ENCODE measurements around the gene S100A1.
"Not testable (repeated sequence)": the region's sequence is repeated elsewhere in the genome, so short reads cannot be mapped to it uniquely, and the experiment has no call there.

Gene S100A1

DNA sequence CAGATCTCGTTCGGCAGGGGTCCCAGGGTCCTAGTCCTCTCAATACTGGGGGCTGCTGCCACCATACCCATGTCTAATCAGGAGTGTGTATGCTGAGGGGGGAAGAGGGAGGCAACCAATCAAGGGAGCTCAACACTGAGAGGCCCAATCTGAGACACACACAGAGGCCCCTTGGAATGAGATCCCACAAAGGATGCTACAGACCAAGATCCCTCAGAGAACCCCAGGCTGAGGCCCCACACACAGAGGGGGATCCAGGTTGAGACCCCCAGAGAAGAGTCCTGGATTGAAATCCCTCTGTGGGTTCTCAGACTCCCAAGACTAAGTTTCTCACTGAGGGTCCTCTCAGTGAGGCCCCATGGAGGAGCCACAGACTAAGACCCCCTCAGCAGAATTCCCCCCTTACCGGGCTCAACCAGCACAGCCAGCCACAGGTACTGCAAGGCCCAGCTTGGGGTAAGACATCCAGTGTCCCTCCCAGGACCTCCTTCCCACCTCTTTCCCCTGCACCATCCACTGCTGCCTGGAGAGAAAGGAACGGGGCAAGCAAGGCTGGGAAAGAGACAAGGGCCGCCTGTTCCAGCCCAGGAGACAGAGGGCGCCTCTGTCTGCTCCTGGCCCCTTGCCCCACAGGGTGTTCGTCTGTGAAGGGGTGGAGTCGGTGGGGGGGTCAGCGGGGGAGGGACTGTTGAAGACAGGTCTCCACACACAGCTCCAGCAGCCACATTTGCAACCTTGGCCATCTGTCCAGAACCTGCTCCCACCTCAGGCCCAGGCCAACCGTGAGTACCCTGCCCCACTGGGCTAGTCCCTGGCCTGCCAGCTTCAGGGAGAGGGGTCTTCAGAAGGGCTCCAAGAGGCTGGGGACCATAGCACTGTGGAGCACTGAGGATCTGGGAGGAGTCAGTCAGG, at the start of gene S100A1:
TSS of gene S100A1 (plus strand) at position 720 of the 912 bp plus-strand sequence. CDS start 2,088 bp downstream, outside the sequence.
- DNase-seq = no peak

DNA sequence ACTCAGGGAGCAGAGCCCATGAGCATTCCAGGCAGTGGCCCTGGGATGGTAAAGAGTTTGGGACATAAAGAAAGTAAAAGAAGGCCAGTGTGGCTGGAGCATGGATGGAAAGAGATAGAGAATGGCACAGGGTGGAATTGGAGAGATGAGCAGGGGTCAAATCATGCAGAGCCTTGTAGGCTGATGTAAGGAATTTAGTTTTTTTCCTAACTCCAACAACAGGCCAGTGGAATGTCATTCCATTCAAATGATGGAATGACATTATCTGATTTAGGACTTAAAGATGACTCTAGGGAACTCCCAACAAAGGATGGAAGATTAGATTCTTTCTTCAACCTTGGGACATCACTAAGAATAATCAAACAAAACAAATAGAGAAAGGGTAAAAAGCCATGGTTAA, 49.7 kb upstream of the S100A1 start:
- no peak for DNase-seq

DNA sequence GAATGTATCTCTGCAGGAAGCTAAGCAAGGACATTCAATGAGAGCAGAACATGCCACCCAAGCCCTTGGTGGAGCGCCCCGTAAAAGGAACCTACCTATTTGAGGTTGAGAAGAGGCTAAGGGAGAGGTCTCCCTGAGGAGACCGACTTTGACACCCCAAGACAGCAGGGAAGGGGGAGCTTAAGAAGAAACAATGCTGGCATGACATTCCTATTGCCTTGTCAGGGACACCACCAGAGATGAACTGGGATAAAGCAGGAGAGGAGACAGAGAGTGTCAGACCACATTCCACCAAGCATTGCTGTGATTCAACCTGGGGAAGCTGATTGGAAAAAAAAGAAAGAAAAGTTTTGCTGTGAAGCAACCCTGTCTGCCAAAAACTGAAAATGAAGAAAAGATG, 49.3 kb upstream of the S100A1 start:
- DNase-seq = no peak

DNA sequence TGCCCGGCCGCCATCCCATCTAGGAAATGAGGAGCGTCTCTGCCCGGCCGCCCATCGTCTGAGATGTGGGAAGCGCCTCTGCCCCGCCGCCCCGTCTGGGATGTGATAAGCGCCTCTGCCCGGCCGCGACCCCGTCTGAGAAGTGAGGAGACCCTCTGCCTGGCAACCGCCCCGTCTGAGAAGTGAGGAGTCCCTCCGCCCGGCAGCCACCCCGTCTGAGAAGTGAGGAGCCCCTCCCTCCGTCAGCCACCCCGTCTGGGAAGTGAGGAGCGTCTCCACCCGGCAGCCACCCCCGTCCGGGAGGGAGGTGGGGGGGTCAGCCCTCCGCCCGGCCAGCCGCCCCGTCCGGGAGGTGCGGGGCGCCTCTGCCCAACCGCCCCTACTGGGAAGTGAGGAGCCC, 45.4 kb upstream of the S100A1 start:
- not testable (repeated sequence) for DNase-seq

DNA sequence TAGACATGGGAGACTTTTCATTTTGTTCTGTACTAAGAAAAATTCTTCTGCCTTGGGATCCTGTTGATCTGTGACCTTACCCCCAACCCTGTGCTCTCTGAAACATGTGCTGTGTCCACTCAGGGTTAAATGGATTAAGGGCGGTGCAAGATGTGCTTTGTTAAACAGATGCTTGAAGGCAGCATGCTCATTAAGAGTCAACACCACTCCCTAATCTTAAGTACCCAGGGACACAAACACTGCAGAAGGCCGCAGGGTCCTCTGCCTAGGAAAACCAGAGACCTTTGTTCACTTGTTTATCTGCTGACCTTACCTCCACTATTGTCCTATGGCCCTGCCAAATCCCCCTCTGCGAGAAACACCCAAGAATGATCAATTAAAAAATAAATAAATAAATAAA, 44.7 kb upstream of the S100A1 start:
- DNase-seq = not testable (repeated sequence)

DNA sequence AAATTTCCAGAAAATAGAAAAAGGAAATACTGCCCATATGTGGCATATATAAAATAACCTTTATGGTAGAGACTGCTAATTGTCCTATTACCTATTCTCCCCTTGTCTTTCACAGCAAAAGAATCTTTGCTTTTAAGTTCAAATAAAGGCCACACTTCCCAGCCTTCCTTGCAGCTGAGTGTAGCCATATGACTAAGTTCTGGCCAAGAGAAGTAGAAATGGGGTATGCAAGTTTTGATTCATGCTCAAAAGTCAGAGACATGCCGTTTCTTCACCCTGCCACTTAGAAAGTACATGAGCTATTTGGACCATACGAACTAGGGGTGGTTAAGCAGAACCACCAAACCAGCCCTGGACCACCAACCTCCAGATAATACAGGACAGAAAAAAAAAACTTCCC, 44.3 kb upstream of the S100A1 start:
- no peak for DNase-seq

DNA sequence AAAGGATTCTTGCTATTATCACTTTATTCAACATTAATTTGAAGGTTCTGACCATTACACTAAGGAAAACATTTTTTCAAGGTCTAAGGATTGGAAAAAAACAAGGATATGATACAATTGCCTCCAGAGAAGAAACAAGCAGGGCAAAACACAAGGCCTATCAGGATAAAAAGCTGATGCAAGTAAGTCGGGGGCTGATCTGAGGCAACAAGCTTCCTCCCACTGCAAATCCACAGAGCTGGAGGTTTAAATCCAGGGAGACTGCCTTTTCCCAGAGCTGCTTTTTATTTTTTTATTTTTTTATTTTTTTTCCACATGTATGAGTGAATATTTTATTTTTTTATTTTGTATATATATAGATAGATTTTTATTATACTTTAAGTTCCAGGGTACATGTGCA, 43.2 kb upstream of the S100A1 start:
- no peak for DNase-seq

DNA sequence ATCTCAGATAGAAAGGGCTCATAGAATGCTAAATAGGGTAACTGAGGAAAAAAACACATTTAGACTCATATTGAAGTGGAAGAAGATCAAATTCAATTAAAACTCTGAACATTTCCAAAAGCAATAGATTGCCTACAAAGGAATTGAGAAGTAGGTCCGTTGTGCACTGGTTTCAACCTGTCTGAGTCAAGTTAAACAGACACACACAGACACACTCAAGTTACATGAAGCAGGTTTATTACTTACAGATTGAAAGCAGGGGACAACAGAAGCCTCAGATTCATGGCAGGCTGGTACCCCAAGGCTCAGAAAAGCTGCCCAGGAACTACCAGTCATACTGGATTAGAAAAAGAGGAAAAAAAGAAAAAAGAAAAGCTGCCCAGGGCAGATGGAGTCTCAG, 41.9 kb upstream of the S100A1 start:
- no peak for DNase-seq

DNA sequence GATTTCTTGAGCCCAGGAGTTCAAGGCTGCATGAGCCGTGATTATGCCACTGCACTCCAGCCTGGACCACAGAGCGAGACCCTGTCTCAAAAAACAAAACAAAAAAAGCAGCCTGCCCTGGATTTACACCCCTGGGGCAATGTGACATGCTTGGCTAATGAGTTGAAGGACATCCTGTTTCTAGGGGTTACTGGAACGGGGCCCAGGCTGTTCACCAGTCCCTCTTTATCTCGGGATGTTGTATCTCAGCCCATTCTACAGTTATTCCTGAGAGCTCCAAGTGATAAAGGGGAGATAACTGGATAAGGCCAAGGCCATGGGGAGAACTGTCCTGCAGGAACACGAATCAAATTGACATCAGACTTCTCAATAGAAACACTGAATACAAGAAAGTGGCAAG, 40.9 kb upstream of the S100A1 start:
- DNase-seq = no peak

DNA sequence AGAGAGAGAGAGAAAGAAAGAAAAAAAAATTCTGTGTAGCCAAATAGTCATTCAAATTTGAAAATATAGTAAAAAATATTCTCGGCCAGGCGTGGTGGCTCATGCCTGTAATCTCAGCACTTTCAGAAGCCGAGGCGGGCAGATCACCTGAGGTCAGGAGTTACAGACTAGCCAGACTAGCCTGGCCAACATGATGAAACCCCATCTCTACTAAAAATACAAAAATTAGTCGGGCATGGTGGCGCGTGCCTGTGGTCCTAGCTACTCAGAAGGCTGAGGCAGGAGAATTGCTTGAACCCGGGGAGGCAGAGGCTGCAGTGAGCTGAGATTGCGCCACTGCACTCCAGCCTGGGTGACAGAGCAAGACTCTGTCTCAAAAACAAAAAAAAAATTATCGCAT, 40.2 kb upstream of the S100A1 start:
- DNase-seq = not testable (repeated sequence)

DNA sequence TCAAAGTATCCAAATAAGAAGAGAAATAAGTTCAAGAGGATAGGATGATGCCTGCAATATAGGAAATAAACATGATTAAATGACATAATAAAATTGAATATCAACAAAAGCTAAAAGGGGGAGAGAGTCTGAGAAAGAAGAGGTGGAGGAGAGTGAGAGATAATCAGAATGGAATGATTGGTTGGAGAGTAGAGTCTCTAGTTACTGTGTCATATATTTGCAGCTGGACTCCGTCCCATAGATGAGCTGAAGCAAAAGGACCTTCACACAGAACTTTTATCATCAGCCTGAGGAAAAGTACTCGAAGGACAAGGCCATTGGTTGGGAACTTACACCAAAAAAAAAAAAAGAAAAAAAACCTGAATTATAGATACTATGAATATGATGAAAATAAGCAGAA, 39.8 kb upstream of the S100A1 start:
- no peak for DNase-seq

DNA sequence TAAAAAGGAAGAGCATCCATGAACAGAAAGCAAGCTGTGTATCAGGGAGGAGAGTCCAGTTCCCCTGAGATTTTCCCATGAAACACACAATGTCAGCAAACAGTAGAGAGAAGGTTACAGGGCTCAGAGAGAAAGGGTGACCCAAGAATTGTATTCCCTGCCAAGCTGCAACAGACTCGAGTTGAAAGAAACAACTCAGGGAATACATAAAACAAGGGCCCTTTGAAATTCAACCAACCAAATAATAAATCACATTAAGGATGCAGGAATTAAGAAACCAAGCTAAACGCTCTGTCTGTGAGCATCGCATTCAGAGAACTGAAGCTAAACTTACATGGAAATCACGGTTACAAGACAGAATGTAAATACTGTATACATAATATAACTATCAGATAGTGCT, 35.5 kb upstream of the S100A1 start:
- DNase-seq = no peak

DNA sequence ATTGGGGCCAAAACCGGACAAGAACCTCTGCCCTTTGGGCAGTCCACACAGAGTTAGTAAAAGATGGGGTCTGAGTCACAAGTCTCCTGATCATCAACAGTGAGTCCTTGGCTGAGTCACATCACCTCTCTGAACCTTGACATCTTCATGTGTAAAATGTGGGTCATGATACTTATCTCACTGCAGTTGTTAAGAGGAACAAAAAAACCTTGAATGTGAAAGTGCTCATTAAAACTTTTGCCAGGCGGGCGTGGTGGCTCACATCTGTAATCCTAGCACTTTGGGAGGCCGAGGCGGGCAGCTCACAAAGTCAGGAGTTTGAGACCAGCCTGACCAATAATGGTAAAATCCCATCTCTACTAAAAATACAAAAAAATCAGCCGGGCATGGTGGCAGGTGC, 31.0 kb upstream of the S100A1 start:
- no peak for DNase-seq

DNA sequence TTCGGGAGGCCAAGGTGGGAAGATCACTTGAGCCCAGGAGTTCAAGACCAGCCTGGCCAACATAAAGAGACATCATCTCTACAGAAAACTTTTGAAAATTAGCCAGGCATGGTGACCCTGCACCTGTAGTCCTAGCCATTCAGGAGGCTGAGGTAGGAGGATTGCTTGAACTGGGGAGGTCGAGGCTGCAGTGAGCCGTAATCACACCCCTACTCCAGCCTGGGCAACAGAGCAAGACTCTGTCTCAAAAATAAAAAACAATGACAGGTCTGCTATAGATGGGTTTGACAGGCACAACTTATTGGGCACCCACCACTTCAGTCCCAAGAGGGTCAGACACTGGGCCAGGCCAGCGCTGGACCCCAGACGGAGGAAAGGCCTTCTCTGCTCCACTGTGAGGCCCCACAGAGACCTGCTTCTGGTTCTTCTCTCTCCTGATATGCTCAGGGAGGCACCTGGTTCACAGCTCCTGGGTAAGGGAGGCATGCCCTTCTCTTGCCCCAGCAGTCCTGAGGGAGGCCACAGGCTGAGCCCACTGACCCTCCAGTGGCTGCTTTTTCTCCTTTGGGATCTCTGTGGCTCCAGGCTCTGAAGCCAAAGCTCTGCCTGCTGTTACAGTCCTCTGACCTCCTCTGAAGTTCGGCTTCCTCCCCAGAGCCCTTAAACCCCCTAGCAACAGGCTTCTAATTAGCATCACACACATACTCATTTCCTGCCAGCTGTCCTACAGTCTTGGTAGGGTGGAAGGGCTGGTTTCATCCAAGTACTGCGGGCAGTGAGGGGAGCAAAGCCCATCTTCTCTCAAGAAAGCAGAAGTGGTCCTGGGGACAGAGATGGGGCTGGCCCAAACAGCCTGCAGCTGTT, 29.7 kb upstream of the S100A1 start:
- DNase-seq = peak; percentile 27

DNA sequence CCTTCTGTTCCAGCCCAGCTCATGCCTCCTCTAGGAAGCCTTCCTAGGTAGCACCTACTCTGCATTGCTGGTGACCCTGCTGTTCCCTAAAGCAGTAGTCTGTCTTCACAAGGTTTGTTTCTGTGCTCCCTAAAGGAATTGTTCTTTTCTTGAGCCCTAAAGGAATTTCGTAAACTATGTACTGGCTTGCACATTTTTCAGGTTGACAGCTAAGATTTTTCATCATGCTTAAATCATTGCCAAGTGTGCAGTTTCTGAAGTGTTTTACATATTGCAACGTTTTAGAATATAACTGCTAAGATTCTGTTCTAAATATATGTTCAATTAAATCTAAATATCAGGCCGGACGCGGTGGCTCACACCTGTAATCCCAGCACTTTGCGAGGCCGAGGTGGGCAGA, 28.4 kb upstream of the S100A1 start:
- DNase-seq = no peak

DNA sequence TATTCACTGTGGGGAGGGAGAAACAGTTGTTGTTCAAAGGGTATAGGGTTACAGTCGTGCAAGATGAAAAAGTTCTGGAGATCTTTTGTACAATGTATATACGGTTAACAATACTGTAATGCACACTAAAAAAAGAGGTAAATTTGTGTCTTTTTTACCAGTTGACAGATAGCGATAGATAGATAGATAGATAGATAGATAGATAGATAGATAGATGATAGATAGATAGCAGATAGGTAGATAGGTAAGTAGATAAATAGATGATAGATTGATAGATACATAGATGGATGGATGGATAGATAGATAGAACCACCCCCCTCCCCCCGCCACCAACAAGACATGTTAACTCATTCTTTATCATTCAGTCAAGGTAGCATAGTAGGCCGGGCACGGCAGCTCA, 25.5 kb upstream of the S100A1 start:
- no peak for DNase-seq

DNA sequence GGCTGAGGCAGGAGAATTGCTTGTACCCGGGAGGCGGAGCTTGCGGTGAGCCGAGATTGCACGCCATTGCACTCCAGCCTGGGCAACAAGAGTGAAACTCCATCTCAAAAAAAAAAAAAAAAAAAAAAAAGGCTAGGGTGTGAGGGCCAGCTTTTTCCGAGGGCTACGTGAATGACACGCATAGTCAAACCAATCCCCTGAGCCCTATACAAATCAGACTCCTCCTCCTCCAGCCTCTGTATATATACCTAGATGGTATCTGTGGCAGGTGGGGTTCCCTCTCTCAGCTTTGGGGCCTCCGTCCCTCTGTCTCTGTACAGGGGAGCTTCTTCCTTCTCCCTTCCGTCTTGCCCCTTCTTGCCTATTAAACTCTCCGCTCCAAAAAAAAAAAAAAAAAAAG, 22.0 kb upstream of the S100A1 start:
- DNase-seq = no peak

DNA sequence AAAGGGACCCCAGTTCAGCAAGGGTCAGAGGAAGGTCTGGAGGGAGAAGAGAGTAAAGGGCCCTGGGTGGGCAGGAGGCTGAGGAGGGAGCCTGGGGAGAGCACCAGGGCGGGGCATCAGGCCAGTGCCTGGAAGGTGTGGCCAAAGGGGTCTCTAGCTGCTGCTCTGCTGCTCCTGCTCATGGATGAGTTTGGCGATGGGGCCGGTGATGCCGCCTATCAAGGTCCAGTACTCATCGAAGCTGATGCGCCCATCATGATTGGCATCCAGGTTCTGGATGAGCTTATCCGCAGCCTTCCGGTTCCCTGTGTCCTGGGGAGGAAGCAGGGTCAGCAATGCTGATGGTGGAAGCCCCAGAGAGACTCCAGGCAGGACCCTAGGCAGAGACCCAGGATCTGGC, 20.9 kb upstream of the S100A1 start:
- DNase-seq = no peak

DNA sequence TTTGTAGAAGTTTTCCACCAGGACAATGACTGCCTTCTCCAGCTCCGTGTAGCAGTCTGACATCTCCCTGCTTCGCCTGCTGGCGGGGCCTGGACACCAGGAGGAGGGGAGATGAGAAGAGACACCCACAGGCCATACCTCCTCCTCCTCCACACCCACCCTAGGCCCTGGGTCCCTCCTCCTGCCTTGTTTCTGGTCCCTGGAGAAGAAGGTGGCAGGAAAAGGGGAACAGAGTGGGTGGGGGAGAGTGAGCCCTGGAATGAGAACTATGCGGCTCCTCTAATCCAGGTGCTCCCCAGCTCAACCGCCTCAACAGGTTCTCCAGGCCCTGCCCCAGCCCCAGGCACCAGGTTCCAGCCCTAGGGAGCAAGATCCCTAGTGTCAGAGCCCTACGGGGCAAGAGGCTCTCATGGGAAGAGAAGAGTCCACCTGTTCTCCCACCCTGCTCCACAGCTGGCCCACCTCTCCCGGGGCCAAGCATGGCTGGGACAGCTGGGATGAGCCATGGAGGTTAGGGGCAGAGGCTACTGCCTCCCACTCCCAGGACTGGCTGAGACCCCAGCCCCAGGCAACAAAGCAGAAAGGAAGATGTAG, 20.0 kb upstream of the S100A1 start:
- no peak for DNase-seq

DNA sequence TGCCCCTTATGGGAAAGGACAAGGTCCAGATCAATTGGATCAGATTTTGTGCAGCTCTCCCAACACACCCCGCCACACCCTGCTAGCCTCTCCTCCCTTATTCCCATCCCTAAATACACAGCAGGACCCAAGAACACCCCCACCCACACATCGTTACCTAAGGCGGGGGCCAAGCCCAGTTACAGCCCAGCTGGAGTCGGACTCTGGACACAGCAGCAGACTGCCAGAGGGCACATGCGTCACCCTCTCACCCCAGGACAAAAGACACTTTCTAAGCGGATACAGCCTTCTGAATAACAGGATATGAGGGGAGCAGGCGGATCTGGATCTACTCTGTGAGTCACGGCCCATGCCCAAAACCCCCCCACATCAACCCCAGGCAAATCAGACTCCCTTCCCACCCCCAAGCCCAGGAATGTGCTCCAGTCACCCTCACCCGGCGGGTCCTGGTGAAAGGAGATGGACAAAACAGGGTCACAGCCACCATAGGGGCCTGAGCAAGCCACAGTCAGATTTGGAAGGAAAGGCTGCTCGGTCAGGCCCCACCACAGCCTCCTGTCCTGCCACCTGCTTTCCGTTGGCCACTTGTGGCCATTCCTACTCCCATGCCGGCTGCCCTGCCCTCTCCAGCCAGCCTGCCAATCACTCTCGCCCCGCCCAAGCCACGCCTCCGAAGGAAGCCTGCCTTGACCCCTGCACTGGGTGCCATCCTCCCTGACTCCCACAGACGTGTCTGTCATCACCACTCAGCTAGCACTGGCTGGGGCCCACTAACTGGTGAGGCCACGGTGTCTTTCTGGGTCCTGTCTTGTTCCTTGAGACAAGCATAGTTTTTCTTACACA, 19.3 kb upstream of the S100A1 start:
- no peak for DNase-seq

DNA sequence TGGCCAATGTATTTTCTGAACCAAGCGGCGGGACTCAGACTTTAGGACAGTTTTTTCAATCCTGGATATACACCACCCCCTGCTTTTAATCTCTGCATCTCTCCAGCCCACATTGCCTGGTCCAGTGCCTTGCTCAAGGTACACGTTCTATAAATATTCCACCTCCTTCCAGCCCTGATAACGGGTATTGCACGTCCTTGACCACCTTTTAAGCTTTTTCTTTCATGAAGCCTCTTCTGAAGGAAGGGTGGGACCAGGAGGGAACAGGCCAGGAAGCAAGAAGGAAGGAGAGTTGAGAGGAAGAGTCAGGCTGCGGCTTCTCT, 18.7 kb upstream of the S100A1 start:
- DNase-seq = no peak

DNA sequence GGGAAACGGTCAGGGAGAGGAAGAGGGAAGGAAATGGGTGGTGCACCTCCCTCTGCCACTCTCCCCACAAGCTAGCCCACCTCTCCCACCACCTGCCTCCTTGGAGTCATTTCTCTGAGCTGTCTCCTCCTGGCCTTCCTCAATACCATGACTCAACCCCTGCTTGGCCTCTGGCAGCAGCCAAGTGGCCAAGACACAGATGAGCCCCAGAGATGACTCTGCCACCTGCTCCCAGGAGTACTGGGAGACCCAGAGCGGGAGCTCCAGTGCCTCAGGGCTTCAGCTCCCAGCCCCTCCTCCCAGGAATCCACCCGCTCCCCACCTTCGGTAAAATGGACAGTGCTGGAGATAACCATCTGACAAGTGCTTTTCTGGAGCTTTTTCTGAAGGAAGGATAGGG, 17.9 kb upstream of the S100A1 start:
- DNase-seq = no peak

DNA sequence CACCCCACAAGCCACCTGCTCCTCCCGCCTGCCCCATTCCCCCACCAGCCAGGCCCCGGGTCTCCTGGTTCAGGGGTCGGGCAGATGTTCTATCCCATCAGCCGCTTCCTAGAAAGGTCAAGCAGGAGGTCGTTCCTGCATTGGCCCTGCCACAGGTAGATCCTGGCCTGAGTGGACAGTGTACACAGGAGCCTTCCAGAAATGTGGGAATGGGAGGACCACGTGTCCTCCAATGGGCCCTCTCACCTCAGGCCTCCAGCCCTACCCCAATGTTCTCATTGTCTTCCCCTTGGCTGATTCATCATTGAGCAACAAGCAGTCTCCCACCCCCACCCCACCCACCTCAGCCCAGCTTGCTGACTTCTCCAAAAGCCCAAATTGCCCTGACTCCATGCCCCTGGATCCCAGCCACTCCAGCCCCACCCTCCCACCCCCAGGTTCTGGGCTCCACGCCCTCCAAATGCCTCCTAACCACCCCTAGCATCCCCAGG, 17.4 kb upstream of the S100A1 start:
- no peak for DNase-seq

All from NCI-H1417 treated with DMSO at 0.1 percent for 48 hours (cell line).